NK-92 treated with Interleukin-12 subunit alpha and Interleukin-12 subunit beta, amount 100 ng/mL, for 24 hours (cell line): ENCODE results near the gene LRRC36.

ENCODE experiments used
- DNase-seq: peaks from one replicate; lab custom pipeline; 2025; lab: John Stamatoyannopoulos, UW

Gene LRRC36

GRCh38 chr16:67389911-67390815 lies 63.5 kb downstream of the LRRC36 start:
- no peak for DNase-seq

DNA sequence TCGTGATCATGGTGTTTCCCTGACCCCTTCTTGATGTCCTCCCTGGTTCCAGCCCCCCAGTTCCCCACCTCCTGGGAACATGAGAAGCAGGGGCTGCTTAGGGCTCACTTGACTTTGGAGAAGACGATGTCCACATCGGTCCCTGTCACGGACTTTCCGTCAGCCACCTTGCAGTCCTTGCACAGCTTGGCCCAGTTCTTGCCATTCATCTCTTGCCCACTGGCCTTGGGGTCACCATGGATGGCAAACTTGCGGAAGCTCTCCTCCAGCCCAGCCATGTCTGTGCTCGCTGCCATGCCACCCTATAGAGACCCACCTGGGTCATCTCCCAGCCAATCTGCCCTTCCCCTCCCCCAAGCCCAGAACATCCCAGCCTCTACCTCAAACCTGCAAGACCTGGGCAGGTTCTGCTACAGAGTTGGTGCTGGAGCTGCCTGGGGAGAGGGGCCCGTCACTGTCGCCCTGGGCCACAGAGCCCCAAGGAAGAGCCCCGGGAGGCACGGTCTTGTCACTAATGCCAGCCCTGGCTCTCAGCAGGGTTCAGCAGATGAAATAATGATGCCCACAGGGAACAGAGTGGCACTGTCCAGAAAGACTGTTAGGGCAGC lies 64.3 kb downstream of the LRRC36 start:
- no peak for DNase-seq

DNA sequence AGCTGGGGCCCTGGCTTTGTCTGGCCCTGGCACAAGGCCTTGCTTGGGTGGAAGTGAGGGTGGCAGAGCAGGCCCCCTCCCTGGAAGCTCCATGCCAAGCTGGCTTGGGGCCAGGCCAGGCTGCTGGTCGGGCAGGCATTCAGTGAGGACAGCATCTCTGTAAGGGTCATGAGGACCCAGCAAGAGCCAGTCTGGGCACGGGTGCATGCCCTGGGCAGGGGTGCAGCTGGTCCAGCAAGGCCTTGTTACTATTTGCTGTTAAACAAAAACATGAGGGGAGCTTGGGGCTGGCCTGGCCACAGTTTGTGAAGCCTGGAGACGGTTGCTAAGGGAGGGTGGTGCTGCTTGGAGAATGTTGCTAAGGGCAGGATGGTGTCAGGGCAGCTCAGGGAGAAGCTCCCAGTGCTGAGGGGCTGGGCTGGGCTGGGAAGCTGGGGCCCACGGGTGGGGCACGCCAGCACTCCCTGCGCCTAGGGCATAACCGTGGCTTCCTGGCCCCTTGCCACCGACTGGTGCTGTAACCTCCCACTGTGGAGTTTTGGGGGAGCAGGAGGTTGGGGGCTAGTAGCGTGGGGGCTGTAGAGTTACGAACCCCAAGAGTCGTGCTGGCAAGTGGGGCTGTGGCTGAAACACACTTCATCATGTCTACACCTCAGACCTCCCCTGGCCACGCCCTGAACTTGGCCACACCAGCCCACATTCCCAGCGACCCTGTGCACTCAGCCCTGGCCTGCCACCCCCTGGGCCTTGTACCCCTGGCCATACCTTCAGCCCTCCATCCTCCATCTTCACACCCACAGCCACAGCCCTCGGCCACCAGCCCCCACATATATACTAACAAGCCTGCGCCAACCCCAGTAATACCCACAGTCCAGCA lies 65.0 kb downstream of the LRRC36 start:
- DNase-seq, result no peak

DNA sequence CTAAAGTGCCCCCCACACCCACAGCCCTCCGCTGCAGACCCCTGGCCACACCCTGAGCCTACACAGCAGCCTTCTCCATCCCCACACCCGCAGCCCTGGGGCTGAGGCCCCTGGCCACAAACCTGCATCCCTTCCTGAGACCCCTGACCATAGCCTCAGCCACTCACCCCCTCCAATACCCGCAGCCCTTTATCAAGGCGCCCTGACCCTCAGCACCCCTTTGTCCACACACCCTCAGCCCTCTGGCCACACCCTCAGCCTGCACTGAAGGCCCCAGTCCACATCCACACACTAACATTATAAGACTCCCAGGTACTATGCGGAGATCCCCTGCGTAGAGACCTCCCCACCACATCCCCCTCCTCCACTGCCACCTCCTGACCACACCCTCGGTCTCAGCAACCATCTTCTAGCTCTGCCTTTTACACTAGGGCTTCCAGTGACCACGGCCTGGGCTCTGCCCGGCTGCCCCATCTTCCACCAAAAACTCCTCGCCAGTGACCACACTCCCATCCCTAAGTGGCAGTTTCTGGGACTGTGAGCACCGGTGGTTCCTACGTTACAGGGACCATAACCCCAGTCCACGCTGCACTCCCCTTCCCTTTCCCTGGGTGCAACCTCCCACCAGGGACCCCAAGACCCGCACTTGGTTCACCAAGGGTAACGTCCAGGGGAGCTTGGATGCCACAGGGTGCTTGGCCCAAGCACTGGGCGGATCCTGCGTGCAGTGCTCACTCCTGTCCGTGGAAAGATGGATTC lies 65.9 kb downstream of the LRRC36 start:
- DNase-seq, result no peak

GRCh38 chr16:67393111-67393787 lies 66.6 kb downstream of the LRRC36 start, which contains the start of gene TPPP3:
Gene TPPP3, minus strand, starts transcription at chr16:67393498. Its CDS starts 2,387 bp downstream, at chr16:67391111.
- DNase-seq, result no peak

DNA sequence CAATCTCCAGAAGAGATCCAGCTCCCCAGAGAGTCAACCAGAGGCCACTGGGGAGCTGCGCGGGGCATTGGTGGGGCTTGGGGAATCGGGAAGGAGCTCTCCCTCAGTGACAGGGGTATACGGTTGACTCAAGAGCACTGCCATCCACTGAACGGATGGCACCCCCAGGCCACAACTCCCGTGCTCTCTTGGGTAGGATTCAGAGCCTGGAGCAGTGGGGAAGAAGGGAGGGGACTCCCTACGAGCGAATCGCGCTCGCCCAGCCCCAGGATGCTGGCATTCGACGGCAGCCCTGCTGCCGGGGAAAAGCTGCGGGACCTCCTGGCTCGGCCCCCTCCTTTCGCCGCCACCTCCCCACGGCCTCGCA lies 67.2 kb downstream of the LRRC36 start:
- no peak for DNase-seq

- no peak for DNase-seq
These were observed 67.8 kb downstream of the LRRC36 start for GRCh38 chr16:67394155-67395104.

DNA sequence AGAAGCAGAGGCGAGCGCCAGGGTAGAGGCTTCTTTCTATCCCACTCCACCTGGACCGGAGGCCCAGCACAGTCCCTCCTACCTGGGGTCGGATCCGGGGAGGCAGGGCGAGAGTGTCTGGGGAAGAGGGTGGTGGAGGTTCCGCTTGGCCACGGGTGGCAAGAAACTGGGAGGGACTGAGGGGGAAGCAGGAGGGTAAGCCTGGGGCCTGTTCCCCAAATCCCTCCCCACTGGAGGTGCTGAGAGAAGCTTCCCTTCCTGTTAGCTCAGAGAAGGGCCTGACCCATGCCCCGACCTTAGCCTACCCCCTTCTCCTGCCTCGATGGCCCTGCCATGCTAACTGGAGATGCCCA lies 68.5 kb downstream of the LRRC36 start:
- DNase-seq, result no peak

- DNase-seq, result no peak
These were observed 69.0 kb downstream of the LRRC36 start for GRCh38 chr16:67395458-67396158.

GRCh38 chr16:67396159-67397035 lies 69.8 kb downstream of the LRRC36 start:
- no peak for DNase-seq

DNA sequence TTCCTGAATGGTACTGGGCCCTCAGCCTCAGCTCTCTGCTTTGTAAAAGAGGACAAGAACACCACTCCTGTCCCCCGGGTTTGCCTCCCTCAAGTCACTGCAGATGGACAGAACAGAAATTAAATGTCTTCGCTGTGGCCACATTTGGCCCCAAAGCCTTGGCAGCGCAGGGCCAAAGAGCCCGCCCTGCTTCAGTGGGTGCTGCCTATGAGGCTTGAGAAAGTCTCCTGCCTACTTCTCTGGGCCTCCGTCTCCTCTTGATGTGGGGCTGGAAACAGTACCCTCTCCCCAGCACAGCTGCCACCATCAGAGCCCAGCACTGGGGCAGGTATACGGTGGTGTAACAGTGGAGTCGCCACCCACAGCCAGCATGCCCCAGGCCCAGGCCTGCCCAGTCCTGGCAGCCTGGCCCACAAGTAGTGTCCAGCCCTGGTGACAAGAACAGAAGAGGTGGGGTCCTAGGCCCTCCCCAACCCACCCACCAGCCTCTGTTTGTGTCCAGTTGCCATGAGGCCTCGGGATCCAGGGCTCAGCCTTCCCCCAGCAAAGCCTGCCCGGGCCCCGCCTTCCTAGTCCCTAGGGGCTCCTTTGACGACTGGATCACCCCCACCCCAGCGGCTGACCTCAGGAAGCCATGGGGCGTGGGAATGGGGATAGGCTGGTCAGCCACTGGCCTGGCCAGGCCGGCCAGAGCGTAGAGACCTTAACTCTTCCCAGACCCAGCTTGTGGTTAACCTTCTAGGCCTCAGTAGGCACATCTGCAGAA lies 70.6 kb downstream of the LRRC36 start:
- DNase-seq, result no peak

GRCh38 chr16:67397812-67398545 lies 71.4 kb downstream of the LRRC36 start:
- no peak for DNase-seq

GRCh38 chr16:67398546-67399217 lies 72.1 kb downstream of the LRRC36 start:
- DNase-seq, result no peak

DNA sequence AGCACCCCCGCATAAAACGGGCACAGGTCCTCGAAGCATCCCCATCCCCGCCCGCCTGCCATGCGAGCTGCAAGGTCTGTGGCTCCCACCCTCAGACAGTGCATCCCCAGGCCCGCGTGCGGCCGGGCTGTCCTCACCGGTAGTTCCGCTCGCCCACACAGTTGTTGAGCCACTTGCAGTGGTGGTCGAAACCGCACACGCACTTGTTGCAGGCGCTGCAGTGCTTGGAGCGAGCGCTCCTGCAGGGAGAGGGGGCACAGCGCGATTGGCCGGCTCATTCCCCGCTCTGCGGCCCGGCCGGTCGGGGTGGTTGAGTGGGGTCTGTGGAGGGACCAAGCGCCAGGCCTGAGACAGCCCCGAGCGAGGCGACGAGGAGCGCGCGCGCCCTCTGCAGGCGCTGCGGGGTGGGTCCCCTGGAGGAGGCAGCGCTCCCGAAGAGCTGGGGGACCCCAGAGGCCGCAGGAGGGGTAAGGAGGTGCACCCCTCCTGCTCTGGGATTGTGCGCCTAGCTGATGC lies 72.7 kb downstream of the LRRC36 start:
- no peak for DNase-seq

- DNase-seq, result no peak
These were observed 73.4 kb downstream of the LRRC36 start for GRCh38 chr16:67399749-67400704.
